ENCODE data around the gene FOXE3.

DNA sequence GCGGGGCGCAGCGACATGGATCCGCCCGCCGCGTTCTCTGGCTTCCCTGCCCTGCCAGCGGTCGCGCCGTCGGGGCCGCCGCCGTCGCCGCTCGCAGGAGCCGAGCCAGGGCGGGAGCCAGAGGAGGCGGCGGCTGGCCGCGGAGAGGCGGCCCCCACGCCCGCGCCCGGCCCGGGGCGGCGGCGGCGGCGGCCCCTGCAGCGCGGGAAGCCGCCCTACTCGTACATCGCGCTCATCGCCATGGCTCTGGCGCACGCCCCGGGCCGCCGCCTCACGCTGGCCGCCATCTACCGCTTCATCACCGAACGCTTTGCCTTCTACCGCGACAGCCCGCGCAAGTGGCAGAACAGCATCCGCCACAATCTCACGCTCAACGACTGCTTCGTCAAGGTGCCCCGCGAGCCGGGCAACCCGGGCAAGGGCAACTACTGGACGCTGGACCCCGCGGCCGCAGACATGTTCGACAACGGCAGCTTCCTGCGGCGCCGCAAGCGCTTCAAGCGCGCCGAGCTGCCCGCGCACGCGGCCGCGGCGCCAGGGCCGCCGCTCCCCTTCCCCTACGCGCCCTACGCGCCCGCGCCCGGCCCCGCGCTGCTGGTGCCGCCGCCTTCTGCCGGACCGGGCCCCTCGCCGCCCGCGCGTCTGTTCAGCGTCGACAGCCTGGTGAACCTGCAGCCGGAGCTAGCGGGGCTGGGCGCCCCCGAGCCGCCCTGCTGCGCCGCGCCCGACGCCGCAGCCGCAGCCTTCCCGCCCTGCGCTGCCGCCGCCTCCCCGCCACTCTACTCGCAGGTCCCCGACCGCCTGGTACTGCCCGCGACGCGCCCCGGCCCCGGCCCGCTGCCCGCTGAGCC lies 459 bp downstream of the FOXE3 start:
- TF ChIP-seq SUZ12 (IDR thresholded peaks at IDR 0.05) (no peak), TARDBP (IDR thresholded peaks at IDR 0.05) (no peak), HDGF (IDR thresholded peaks at IDR 0.05; ENCODE audit: borderline replicate concordance) (no peak), FOXK2 (IDR thresholded peaks at IDR 0.05) (no peak), BHLHE40 (IDR thresholded peaks at IDR 0.05; ENCODE audit: borderline replicate concordance) (no peak), FOXM1 (IDR thresholded peaks at IDR 0.05; ENCODE audit: borderline replicate concordance) (no peak), L3MBTL2 (conservative IDR thresholded peaks at IDR 0.05) (no peak), SP1 (IDR thresholded peaks at IDR 0.05) (no peak), ZNF384 (IDR thresholded peaks at IDR 0.05) (no peak), ARNT (IDR thresholded peaks at IDR 0.05) (no peak)
- TF ChIP-seq, protein P1, sequence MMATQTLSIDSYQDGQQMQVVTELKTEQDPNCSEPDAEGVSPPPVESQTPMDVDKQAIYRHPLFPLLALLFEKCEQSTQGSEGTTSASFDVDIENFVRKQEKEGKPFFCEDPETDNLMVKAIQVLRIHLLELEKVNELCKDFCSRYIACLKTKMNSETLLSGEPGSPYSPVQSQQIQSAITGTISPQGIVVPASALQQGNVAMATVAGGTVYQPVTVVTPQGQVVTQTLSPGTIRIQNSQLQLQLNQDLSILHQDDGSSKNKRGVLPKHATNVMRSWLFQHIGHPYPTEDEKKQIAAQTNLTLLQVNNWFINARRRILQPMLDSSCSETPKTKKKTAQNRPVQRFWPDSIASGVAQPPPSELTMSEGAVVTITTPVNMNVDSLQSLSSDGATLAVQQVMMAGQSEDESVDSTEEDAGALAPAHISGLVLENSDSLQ (IDR thresholded peaks at IDR 0.05): no peak
